ENCODE data around the gene CLPTM1L.
"Not testable (repeated sequence)": the region's sequence is repeated elsewhere in the genome, so short reads cannot be mapped to it uniquely, and the experiment has no call there.

Gene CLPTM1L

GRCh38 chr5:1368236-1368635 is 23.3 kb upstream of the CLPTM1L start:
- Histone ChIP-seq H3K9ac (ENCODE audit: low read depth, low read length) (no peak overlapping the region), H3K4me3 (ENCODE audit: low read length) (no peak overlapping the region), H3K27ac (ENCODE audit: low read depth, low read length) (no peak overlapping the region), H3K27me3 (ENCODE audit: insufficient read depth, low read length) (no peaks in the 10 kb centered on the region), H3K9me3 (ENCODE audit: insufficient read depth, low read depth, low read length) (no peaks in the 10 kb centered on the region), H3K4me1 (ENCODE audit: insufficient read depth, low read length) (no peaks in the 10 kb centered on the region), H3K36me3 (ENCODE audit: insufficient read depth, low read length) (no peaks in the 10 kb centered on the region)
- 93% methylated on average over 7 of the region's 7 CpGs for WGBS

GRCh38 chr5:1367149-1367548 is 22.2 kb upstream of the CLPTM1L start:
- no peak overlapping the region for H3K4me3 ChIP-seq (ENCODE audit: low read length)
- WGBS = 82% methylated on average over 6 of the region's 7 CpGs

GRCh38 chr5:1366514-1366913 is 21.6 kb upstream of the CLPTM1L start:
- H3K27me3 ChIP-seq (ENCODE audit: insufficient read depth, low read length) = no peaks in the 10 kb centered on the region
- H3K4me1 ChIP-seq (ENCODE audit: insufficient read depth, low read length) = no peaks in the 10 kb centered on the region
- no peaks in the 10 kb centered on the region for H3K36me3 ChIP-seq (ENCODE audit: insufficient read depth, low read length)
- 94% methylated on average over 14 of the region's 14 CpGs for WGBS
- H3K9ac ChIP-seq (ENCODE audit: low read depth, low read length) = no peak overlapping the region
- no peak overlapping the region for H3K4me3 ChIP-seq (ENCODE audit: low read length)
- no peaks in the 10 kb centered on the region for H3K9me3 ChIP-seq (ENCODE audit: insufficient read depth, low read depth, low read length)
- H3K27ac ChIP-seq (ENCODE audit: low read depth, low read length) = no peak overlapping the region

More at GRCh38 chr5:1367149-1367548, 22.2 kb upstream of the CLPTM1L start:
- Histone ChIP-seq H3K9ac (ENCODE audit: low read depth, low read length) (no peak overlapping the region), H3K9me3 (ENCODE audit: insufficient read depth, low read depth, low read length) (no peaks in the 10 kb centered on the region), H3K27me3 (ENCODE audit: insufficient read depth, low read length) (no peaks in the 10 kb centered on the region), H3K36me3 (ENCODE audit: insufficient read depth, low read length) (no peaks in the 10 kb centered on the region), H3K27ac (ENCODE audit: low read depth, low read length) (no peak overlapping the region), H3K4me1 (ENCODE audit: insufficient read depth, low read length) (no peaks in the 10 kb centered on the region)

GRCh38 chr5:1364211-1364610 is 19.3 kb upstream of the CLPTM1L start:
- Histone ChIP-seq H3K27ac (ENCODE audit: low read depth, low read length) (no peak overlapping the region), H3K4me3 (ENCODE audit: low read length) (no peak overlapping the region), H3K9me3 (ENCODE audit: insufficient read depth, low read depth, low read length) (no peaks in the 10 kb centered on the region), H3K4me1 (ENCODE audit: insufficient read depth, low read length) (no peaks in the 10 kb centered on the region), H3K9ac (ENCODE audit: low read depth, low read length) (no peak overlapping the region), H3K27me3 (ENCODE audit: insufficient read depth, low read length) (no peaks in the 10 kb centered on the region), H3K36me3 (ENCODE audit: insufficient read depth, low read length) (no peaks in the 10 kb centered on the region)
- 90% methylated on average over 8 of the region's 9 CpGs for WGBS

- Histone ChIP-seq H3K36me3 (ENCODE audit: insufficient read depth, low read length) (no peaks in the 10 kb centered on the region), H3K9me3 (ENCODE audit: insufficient read depth, low read depth, low read length) (no peaks in the 10 kb centered on the region), H3K27ac (ENCODE audit: low read depth, low read length) (no peak overlapping the region), H3K4me3 (ENCODE audit: low read length) (no peak overlapping the region), H3K9ac (ENCODE audit: low read depth, low read length) (no peak overlapping the region), H3K27me3 (ENCODE audit: insufficient read depth, low read length) (no peaks in the 10 kb centered on the region), H3K4me1 (ENCODE audit: insufficient read depth, low read length) (no peaks in the 10 kb centered on the region)
- whole genome bisulfite sequencing = 89% methylated on average over 16 of the region's 16 CpGs
These were observed 18.7 kb upstream of the CLPTM1L start for GRCh38 chr5:1363581-1363980.

GRCh38 chr5:1363160-1363559 is 18.3 kb upstream of the CLPTM1L start:
- Histone ChIP-seq H3K27ac (ENCODE audit: low read depth, low read length) (no peak overlapping the region), H3K4me3 (ENCODE audit: low read length) (no peak overlapping the region), H3K36me3 (ENCODE audit: insufficient read depth, low read length) (no peaks in the 10 kb centered on the region), H3K9me3 (ENCODE audit: insufficient read depth, low read depth, low read length) (no peaks in the 10 kb centered on the region), H3K27me3 (ENCODE audit: insufficient read depth, low read length) (no peaks in the 10 kb centered on the region), H3K4me1 (ENCODE audit: insufficient read depth, low read length) (no peaks in the 10 kb centered on the region), H3K9ac (ENCODE audit: low read depth, low read length) (no peak overlapping the region)
- WGBS = 73% methylated on average over 6 of the region's 6 CpGs

GRCh38 chr5:1362242-1363015 is 17.5 kb upstream of the CLPTM1L start:
- no peaks in the 10 kb centered on the region for H3K4me1 ChIP-seq (ENCODE audit: insufficient read depth, low read length)
- no peaks in the 10 kb centered on the region for H3K27me3 ChIP-seq (ENCODE audit: insufficient read depth, low read length)
- no peak overlapping the region for H3K9ac ChIP-seq (ENCODE audit: low read depth, low read length)
- 93% methylated on average over 29 of the region's 29 CpGs for WGBS
- H3K27ac ChIP-seq (ENCODE audit: low read depth, low read length) = no peak overlapping the region
- H3K9me3 ChIP-seq (ENCODE audit: insufficient read depth, low read depth, low read length) = no peaks in the 10 kb centered on the region
- H3K36me3 ChIP-seq (ENCODE audit: insufficient read depth, low read length) = no peaks in the 10 kb centered on the region
- no peak overlapping the region for H3K4me3 ChIP-seq (ENCODE audit: low read length)

- Histone ChIP-seq H3K4me3 (ENCODE audit: low read length) (no peak overlapping the region), H3K9me3 (ENCODE audit: insufficient read depth, low read depth, low read length) (no peaks in the 10 kb centered on the region), H3K36me3 (ENCODE audit: insufficient read depth, low read length) (no peaks in the 10 kb centered on the region), H3K27ac (ENCODE audit: low read depth, low read length) (no peak overlapping the region), H3K4me1 (ENCODE audit: insufficient read depth, low read length) (no peaks in the 10 kb centered on the region), H3K9ac (ENCODE audit: low read depth, low read length) (no peak overlapping the region), H3K27me3 (ENCODE audit: insufficient read depth, low read length) (no peaks in the 10 kb centered on the region)
- WGBS = 93% methylated on average over 4 of the region's 4 CpGs
These were observed 16.0 kb upstream of the CLPTM1L start for GRCh38 chr5:1360861-1361260.

GRCh38 chr5:1360367-1360766 is 15.5 kb upstream of the CLPTM1L start:
- H3K4me1 ChIP-seq (ENCODE audit: insufficient read depth, low read length); H3K36me3 ChIP-seq (ENCODE audit: insufficient read depth, low read length); H3K27ac ChIP-seq (ENCODE audit: low read depth, low read length); H3K4me3 ChIP-seq (ENCODE audit: low read length); H3K9me3 ChIP-seq (ENCODE audit: insufficient read depth, low read depth, low read length); H3K27me3 ChIP-seq (ENCODE audit: insufficient read depth, low read length); H3K9ac ChIP-seq (ENCODE audit: low read depth, low read length): not testable (repeated sequence)
- WGBS = 96% methylated on average over 7 of the region's 7 CpGs

- H3K27ac ChIP-seq (ENCODE audit: low read depth, low read length) = no peak overlapping the region
- no peaks in the 10 kb centered on the region for H3K27me3 ChIP-seq (ENCODE audit: insufficient read depth, low read length)
- WGBS = 93% methylated on average over 11 of the region's 11 CpGs
- H3K9ac ChIP-seq (ENCODE audit: low read depth, low read length) = no peak overlapping the region; the same call in 1 of the 2 replicates
- no peak overlapping the region for H3K4me3 ChIP-seq (ENCODE audit: low read length)
- H3K36me3 ChIP-seq (ENCODE audit: insufficient read depth, low read length) = no peaks in the 10 kb centered on the region
- H3K9me3 ChIP-seq (ENCODE audit: insufficient read depth, low read depth, low read length) = no peaks in the 10 kb centered on the region
- peaks cover 2% of the 10 kb centered on the region; the same call in 1 of the 2 replicates for H3K4me1 ChIP-seq (ENCODE audit: insufficient read depth, low read length)
These were observed 14.8 kb upstream of the CLPTM1L start for GRCh38 chr5:1359713-1360112.

GRCh38 chr5:1359031-1359645 is 14.2 kb upstream of the CLPTM1L start:
- Histone ChIP-seq H3K27me3 (ENCODE audit: insufficient read depth, low read length) (no peaks in the 10 kb centered on the region), H3K9ac (ENCODE audit: low read depth, low read length) (no peak overlapping the region; the same call in 1 of the 2 replicates), H3K4me1 (ENCODE audit: insufficient read depth, low read length) (peaks cover 7% of the 10 kb centered on the region; the same call in 1 of the 2 replicates), H3K9me3 (ENCODE audit: insufficient read depth, low read depth, low read length) (no peaks in the 10 kb centered on the region), H3K27ac (ENCODE audit: low read depth, low read length) (no peak overlapping the region), H3K4me3 (ENCODE audit: low read length) (no peak overlapping the region), H3K36me3 (ENCODE audit: insufficient read depth, low read length) (no peaks in the 10 kb centered on the region)
- 93% methylated on average over 31 of the region's 31 CpGs for WGBS

All from HUES64 (cell line).